KG1 (cell line): ENCODE data around the gene KRTAP15-1.

Experiments
- DNase-seq: peaks from one replicate; lab custom pipeline; 2025; lab: John Stamatoyannopoulos, UW

KRTAP15-1 gene, protein sequence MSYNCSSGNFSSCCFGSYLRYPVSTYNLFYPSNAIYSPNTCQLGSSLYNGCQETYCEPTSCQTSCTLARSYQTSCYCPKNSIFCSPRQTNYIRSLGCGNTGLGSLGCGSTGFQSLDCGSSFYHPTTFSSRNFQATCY

DNA sequence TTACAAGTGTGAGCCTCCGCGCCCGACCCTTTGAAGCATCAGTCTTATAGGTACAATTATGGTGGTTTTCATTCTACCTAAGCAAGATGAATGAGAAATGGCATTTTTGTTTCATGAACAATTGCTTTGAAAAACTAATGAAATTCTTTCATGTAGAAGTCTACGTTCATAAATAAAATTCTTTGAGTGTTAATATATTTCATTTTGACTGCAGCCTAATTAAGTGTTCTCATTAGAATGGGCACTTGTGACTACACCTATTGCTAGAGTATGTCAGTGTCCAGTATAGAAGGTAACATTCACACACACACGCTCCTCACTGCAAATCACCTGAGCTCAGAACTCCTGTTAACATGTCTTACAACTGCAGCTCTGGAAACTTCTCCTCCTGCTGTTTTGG lies at the start of gene KRTAP15-1:
Gene KRTAP15-1 (plus strand): TSS at position 301 of the 400 bp plus-strand sequence. CDS start 53 bp downstream, at position 354.
- no peak for DNase-seq

DNA sequence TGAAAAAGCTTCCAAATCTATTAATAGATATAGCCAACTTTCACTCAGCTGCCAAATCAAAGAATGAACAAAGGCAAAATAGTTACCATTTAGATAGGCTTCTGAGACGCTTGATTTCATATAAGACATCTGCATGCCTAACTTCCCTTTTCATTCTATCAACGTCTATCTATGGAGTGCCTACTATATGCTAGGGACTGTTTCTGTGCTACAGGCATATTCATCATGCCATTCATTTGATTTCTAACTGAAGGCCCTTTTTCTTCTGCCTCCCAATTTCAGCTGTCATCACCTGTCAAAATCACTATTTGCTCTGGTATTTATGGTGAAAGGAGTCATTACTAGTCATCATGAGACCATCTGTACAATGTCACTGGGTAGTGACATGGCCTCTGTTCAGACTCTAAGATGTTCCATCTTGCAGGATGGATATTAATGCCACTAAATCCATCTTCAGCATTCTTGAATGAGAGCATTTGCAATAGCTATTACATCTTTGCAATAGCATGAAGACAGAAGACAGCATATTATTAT lies 48.5 kb upstream of the KRTAP15-1 start:
- no peak for DNase-seq

DNA sequence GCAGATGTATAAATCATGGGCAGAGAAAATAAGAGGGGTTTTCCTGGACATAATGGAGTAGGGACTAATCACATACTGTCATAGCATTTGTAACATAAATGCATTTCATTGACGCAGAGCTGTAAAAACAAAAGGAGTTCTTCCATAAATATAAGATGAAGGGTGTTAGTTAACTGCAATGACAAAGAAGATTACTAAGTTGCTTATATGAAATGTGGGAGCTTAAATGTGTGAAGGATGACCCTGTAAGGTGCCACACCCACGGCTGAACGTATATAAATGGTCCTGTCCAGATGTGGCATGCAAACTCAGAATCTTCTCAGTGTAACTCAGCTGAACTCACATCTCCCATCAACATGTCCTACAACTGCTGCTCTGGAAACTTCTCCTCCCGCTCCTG lies 44.3 kb upstream of the KRTAP15-1 start, which contains the start of gene KRTAP13-1:
Gene KRTAP13-1 (plus strand): TSS at position 301 of the 400 bp plus-strand sequence. CDS start 56 bp downstream, at position 357.
- no peak for DNase-seq

DNA sequence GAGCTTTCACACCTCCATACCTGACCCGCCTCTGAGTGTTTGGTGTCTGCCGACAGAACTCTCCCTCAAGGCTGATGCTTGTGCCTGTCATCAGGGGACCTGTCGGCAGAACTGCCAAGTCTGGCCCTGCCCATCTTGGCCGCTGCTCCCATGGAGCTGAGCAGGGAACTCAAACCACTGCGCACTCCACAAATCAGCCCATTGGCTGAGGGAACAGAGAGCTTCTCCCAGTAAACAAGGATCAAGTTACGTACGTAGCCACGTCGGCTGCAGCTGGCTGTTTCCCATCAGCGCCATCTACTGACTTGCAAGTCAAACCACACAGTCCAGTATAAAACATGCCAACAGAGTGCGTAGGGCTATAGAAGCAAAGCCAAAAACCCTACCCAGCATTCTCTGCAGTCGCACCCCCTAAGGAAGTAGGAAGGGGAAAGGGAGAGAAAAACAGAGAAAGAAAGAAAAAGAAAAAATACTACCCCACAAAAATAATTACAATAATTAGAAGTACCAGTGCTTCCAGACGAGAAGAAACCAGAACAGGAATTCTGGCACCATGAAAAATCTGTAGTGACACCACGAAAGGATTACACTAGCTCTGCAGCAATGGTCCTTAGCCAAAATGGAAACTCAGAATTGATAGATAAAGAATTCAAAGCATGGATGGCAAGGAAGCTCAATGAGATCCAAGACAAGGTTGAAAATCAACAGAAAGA lies 31.1 kb upstream of the KRTAP15-1 start:
- DNase-seq, result no peak

DNA sequence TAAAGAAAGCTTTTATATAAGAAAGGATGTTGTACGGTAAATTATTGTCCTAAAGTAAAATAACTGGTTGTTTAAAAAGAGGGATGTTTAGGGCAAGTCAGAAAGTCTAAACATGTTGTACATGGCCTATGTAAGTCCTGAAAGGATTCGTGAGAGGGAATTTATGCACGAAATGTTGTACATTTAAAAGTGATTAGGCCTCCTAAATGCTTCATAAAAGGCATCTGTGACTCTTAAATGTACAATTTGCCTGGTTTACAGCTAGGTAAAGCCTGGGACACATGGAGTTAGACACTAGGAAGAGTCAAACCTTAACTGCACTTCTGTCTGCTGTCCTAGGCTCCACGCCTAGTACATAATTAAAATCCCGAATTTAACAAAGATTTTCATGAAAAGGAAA lies 24.1 kb upstream of the KRTAP15-1 start:
- no peak for DNase-seq

DNA sequence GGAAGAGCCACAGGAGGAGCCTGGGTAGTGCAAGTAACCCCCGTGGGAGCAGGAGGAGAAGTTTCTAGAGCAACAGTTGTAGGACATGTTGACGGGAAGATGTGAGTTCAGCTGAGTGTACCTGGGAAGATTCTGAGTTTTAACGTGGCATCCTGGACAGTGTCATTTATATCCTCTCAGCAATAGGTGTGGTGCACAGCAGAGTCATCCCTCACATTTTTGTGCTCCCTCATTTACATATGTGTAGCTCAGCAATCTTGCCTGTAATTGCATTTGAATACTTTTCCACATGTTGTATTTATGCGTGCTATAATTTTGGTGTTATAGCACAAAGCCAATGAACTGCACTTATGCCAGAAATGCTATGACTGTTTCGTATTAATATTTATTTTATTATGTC lies 14.2 kb upstream of the KRTAP15-1 start, which contains the start of gene KRTAP13-3:
Gene KRTAP13-3 (minus strand): TSS at position 101 of the 400 bp plus-strand sequence. CDS start 14 bp downstream, at position 87.
- DNase-seq, result no peak

DNA sequence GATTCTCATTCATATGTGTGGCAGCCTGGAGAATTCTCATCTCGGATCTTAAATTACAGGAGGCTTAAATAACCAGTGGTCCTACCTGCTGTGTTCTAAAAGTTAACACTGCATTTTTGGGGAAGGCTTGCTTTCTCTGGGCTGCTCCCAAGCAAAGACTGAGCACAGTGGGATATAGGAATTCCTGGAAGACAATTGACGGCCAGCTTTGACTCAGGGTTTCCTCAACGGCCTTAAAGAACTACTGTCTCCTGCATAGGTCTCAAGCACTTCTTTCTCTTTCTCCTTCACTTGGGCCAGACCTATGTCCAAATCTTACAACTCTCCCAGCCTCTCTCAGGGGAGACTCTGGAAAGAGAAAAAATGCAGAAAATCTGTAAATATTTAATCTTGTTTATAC lies 13.3 kb upstream of the KRTAP15-1 start:
- no peak for DNase-seq

DNA sequence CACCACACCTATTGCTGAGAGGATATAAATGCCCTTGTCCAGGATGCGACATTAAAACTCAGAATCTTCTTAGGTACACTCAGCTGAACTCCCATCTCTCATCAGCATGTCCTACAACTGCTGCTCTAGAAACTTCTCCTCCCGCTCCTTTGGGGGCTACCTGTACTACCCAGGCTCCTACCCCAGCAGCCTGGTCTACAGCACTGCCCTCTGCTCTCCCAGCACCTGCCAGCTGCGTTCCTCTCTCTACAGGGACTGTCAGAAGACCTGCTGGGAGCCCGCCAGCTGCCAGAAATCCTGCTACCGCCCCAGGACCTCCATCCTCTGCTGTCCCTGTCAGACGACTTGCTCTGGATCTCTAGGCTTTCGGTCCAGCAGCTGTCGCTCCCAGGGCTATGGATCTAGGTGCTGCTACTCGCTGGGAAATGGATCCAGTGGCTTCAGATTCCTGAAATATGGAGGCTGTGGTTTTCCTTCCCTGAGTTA lies 9.9 kb upstream of the KRTAP15-1 start, which contains the start of gene KRTAP13-4:
Gene KRTAP13-4 (plus strand): TSS at position 51 of the 486 bp plus-strand sequence. CDS start 56 bp downstream, at position 107.
- DNase-seq, result no peak

DNA sequence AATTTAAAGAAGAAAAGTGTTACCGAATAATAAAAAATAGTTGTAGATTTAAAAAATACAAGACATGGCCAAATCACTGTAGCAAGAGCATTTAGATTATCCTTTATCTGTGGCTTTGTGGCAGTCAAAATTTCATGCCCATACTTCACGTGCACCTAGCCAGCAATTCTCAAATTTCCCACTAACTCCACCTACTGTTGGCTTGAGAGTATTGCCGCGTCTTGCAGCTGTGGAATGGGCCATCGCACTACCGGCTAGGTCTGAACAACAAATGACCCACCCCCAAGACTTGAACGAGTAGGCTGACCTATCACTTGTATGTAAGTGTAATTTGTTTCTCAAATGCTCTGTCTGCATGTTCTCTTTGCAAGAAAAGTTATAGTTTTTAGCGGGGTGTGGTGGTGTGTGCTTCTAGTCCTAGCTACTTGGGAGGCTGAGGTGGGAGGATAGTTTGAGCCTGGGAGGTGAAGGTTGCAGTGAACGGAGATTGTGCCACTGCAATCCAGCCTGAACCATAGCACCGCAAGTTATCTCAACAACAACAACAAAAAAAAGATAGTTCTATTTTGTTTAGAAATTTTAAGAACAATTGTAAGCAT lies 5.9 kb upstream of the KRTAP15-1 start:
- DNase-seq, result peak; percentile 31

DNA sequence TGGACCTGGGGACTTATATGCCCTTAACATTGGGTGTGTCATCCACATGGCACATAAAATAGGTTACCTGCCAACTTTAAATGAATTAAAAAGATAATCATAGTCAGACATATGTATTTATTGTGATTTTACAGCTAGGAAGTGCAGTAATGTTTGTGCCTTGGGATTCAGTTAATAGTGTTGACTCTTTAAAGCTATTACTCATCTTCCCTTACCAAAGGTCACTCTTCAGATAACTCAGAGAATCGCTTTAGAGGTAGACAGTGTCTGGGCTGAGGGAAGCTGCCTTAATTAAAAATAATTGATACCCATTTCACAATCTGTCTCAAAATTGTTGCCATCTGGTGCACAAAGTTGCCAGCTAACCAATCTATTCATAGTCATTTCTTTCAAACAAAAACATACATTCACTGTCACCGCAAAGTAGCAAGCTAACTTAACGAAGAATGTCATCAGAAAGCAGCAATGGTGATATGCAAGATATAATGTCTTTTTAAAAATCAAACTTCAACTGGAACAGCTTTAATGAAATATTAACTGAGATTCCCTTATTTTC lies 3.0 kb upstream of the KRTAP15-1 start:
- no peak for DNase-seq

DNA sequence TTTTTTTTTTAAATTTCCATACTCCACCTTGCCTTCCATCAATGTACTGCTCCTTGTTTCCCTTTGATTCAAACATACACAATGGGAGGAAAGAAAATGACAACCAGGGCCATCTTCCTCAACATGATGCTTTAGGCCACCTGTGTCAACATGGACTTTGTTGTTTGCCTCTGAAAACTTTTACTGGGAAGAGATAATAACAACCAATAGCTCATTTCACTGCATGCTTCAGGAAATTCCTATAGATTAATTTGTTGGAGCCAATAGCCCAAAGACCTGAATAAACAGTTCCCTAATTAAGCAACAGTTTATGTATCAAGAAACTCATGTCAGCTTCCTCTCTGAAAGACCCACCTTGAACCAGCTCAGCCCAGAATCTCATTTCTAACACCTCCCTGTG lies 3.2 kb downstream of the KRTAP15-1 start:
- no peak for DNase-seq

DNA sequence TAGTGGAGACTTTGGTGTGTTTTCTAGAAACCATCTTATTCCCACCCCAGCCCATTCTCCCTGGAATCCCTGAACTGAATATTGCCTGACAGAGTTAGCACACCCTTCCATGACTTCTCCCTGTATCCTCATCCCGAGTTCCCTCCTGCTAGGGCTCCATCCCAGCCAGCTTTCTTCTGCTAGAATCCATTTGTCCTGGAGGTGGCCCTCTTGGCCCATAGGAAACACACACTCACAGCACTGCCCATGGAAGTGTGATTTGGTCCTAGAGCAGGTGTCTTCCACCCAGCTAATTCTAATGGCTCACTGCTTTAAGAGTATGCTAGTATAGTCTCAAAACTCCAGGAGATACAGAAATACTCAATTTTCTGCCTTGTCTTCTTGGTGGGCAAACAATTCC lies 4.1 kb downstream of the KRTAP15-1 start:
- DNase-seq, result no peak

DNA sequence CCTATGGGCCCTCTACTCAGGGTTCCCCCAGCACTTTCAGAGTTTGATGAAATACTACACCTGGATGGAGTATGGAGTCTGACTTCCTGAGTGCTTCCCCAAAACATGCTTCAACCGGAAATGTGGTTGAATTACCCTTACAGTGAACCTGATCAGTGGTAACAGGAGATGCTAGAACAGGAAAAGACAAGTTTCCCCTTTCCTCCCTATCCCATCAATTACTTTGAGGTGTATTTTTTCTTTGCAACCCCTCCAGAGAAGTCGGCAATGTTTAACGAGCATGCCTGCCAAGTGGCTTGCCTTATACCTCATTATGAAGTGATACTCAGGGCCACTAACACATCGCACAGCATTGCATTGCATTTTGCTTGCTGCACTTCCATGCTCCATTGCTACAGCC lies 7.0 kb downstream of the KRTAP15-1 start:
- peak; percentile 48 for DNase-seq

DNA sequence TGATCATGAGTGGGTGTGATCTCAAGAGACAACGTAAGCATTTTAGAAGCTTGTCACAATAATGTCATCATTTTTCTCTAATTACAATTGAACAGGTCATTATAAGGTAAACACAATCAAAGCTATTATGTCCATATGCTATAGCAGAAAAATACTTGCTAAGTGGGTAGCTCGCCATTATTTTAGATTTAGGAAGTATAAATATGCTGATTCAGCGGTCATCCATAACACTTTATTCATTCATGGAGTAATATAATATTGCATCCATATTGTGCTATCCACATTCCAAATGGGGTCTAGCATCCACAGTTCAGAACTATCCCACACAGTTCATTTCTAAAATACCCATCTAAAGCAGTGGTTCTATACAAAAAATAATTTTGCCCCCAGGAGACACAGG lies 8.4 kb downstream of the KRTAP15-1 start:
- DNase-seq, result no peak

DNA sequence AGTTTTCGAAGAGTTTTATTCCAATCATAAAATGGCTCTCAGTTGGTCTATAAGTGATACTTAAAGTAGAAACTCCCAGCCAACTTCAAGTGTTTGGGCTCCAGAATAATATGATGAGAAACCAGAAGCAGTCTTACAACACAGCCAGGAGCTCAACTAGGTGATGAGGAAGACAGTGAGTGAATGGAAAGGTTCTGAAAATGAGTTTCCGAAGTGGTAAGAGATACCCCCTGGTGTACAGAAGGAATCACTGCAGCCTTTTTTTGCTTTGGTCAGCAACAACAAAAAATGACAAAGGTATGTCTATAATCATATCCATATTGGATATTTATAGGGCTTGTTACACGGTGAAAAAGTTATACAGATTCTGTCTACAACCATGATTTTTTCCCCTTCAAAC lies 23.6 kb downstream of the KRTAP15-1 start:
- peak; percentile 29 for DNase-seq

DNA sequence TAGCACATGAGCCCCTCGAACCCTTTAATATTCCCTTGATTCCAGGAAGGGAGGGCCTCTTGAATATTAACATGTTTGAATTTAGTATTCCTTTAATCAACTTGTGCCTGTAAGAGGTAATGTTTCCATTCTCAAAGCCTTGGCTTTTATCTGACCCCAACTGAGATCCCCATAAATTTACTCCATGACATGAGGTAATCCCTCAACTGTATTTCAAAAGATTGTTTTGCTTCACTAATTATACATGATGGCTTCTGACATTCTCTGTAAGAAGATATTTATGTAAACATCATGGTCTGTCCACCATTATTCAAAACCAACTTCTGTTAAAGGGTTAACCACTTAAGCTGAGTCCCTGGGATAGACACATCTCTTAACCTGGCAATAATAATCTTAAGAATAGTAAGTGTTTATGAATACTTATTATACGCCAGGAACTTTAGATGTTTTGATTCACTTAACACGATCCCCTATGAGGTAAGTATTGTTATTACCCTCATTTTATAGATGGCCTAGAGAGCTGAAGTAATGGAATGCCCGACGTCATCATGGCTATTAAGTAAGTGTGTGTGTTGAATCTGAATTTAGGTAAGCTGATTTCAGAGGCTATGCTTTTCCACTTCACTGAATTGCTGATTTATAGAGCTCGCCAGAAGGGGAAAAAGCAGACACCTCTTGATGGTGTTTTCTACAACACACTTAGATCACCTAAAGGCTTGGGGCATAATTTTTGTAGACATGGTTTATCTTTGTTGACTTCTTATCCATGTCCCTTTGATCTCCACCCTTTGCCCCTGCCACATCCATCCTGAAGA lies 29.0 kb downstream of the KRTAP15-1 start:
- DNase-seq, result no peak

DNA sequence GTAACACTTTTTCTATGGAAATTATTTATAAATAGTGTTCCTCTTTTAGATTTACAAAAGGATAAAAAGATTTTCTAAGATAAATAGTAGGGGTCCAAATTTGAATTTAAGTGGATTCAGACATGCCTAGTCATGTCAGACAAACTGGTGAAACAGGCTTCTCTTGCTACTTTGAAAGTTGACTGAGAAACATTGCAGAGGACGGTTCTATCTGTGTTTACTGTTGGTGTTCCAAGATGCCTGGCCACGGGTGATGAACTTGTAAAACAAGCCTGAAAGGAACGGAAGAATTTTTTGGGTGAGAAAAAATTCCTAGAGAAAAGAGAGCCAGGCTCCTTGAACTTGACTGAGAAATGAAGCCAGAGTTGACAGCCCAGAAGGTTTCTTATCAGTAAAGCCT lies 37.9 kb downstream of the KRTAP15-1 start:
- no peak for DNase-seq

DNA sequence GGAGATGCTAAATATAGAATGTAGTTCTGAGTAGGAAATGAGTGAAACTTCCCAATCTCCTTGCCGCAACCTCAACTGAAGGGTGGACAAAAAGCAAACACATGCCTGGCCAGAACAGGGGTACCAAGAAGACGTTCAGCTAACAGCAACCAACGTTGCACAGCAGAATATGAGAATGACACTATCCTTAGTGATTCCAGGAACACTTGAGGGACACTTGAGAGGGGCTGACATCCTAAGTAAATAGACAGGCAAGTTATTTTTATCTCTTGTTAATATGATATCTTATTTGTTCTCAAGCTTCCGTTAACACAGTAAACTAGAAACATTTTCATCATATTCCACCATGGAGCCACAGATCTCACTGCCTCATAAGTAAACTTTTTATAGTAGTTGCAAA lies 39.2 kb downstream of the KRTAP15-1 start:
- DNase-seq, result no peak

DNA sequence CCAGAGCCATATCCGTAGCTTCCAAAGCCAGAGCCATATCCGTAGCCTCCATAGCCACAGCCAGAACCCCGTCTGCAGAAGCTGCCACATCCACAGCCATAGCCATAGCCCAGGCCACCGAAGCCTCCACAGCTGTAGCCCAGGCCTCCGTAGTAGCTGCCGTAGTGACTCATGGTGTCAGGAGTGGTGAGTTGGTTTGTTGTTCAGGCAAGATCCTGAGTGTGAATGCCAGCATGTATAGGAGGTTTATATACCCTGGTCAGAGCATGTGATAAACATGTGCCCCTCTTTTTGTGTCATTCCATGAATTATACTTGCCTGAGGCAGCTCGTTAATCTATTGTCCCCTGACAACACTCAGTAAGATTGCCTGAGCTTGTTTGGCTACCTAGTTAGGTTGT lies 40.1 kb downstream of the KRTAP15-1 start, which contains the start of gene KRTAP19-1:
Gene KRTAP19-1 (minus strand): TSS at position 223 of the 400 bp plus-strand sequence. CDS start 50 bp downstream, at position 173.
- DNase-seq, result no peak

DNA sequence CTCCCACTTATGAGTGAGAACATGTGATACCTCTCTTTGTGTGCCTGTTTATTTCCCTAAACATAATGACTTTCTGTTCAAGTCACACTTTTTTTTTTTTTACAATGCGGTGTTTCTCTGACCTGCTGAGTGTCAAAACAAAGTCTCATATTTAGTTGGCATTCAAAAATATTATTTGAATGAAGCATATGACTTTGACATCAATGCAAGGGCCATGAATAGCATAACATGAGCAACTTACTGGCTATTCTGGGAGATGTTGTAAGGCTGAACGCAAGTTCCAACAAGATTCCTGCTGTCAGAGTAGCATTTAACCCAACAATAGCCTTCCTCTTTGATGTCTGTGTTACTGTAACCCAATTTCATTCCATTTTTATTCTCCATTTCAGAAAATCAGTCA lies 42.1 kb downstream of the KRTAP15-1 start:
- no peak for DNase-seq

DNA sequence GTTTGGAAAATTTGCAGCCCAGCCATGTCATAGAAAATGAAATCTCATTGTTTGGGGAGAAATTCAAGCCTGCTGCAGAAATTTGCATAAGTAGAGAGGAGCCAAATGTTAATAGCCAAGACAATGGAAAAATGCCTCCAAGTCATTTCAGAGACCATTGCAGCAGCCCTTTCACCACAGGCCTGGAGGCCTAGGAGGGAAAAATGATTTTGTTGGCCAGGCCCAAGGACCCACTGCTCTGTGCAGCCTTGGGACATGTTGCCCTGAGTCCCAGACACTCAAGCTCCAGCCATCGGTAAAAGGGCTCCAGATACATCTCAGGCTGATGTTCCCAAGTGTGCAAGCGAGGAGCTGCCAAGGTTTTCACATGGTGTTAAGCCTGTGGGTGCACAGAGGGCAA lies 46.1 kb downstream of the KRTAP15-1 start:
- no peak for DNase-seq
